HepG2 (cell line): Measurements from ENCODE around the gene CTSZ. TPM values are rescaled to one million over a fixed set of nuclear protein-coding genes. Genes with fewer than 3 reads are reported as not detected.
A peak's percentile ranks its signal among the peaks of the same experiment; 100 is the strongest.

Source experiments
- AGO1 ChIP-seq: fragments of 200-400 bp; formaldehyde crosslinking; IDR thresholded peaks from 2 replicates; pipeline ENCODE4 v1.6.1; 2017; ENCODE audit warnings: mild to moderate bottlenecking, low read depth, low read length, moderate library complexity; ENCODE audit not compliant: poor library complexity, severe bottlenecking
- AKNA ChIP-seq: sonication (generic); formaldehyde crosslinking; IDR thresholded peaks from 2 replicates; pipeline ENCODE4 v1.4.0; 2020; ENCODE audit warnings: missing genetic modification reagents, borderline replicate concordance
- ATM ChIP-seq: fragments of 450-650 bp; IDR thresholded peaks from 2 replicates; pipeline ENCODE4 v1.7.1; 2017; ENCODE audit warnings: mild to moderate bottlenecking, borderline replicate concordance
- LCORL ChIP-seq, 2 experiments: fragments of 450-650 bp in 1 of 2; sonication (generic) in 1 of 2; formaldehyde crosslinking in 1 of 2; IDR thresholded peaks; 2 replicates each; pipeline versions ENCODE4 v1.5.0 to v1.6.1; 2017 to 2020; ENCODE audit warnings: antibody characterized with exemption in 1 of 2, missing genetic modification reagents in 1 of 2
- MLXIP ChIP-seq: sonication (generic); formaldehyde crosslinking; IDR thresholded peaks from 2 replicates; pipeline ENCODE4 v1.9.0; 2021; ENCODE audit warnings: missing genetic modification reagents, borderline replicate concordance
- MXI1 ChIP-seq: IDR thresholded peaks from 3 replicates; pipeline ENCODE4 v1.6.1; 2012; ENCODE audit warnings: low read depth, low read length, inconsistent platforms, borderline replicate concordance
- RBAK ChIP-seq: sonication (generic); formaldehyde crosslinking; IDR thresholded peaks from 2 replicates; pipeline ENCODE4 v1.5.1; 2020; ENCODE audit warnings: mild to moderate bottlenecking, missing genetic modification reagents
- THYN1 ChIP-seq: sonication (generic); formaldehyde crosslinking; IDR thresholded peaks from 2 replicates; pipeline ENCODE4 v1.8.1; 2023; ENCODE audit warnings: low read depth, mild to moderate bottlenecking, moderate library complexity, missing genetic modification reagents, borderline replicate concordance
- ZFP82 ChIP-seq: sonication (generic); formaldehyde crosslinking; IDR thresholded peaks from 2 replicates; pipeline ENCODE4 v1.5.1; 2020; ENCODE audit warnings: mild to moderate bottlenecking, missing genetic modification reagents, borderline replicate concordance
- ZFP90 ChIP-seq: sonication (generic); formaldehyde crosslinking; IDR thresholded peaks from 2 replicates; pipeline ENCODE4 v1.8.0; 2022; ENCODE audit warnings: missing genetic modification reagents, mild to moderate bottlenecking, inconsistent platforms, borderline replicate concordance
- ZNF10 ChIP-seq: sonication (generic); formaldehyde crosslinking; IDR thresholded peaks from 2 replicates; pipeline ENCODE4 v1.4.0; 2020; ENCODE audit warnings: mild to moderate bottlenecking, low read depth, missing genetic modification reagents, borderline replicate concordance
- ZNF136 ChIP-seq: sonication (generic); formaldehyde crosslinking; IDR thresholded peaks from 2 replicates; pipeline ENCODE4 v1.8.1; 2022; ENCODE audit warnings: low read depth, mild to moderate bottlenecking, moderate library complexity, missing genetic modification reagents
- ZNF235 ChIP-seq: sonication (generic); formaldehyde crosslinking; IDR thresholded peaks from 2 replicates; pipeline ENCODE4 v1.8.1; 2023; ENCODE audit warnings: mild to moderate bottlenecking, missing genetic modification reagents, borderline replicate concordance
- ZNF589 ChIP-seq: sonication (generic); formaldehyde crosslinking; conservative IDR thresholded peaks from 2 replicates; pipeline ENCODE4 v1.8.0; 2022; ENCODE audit warnings: mild to moderate bottlenecking, moderate library complexity, missing genetic modification reagents
- ZNF605 ChIP-seq: sonication (generic); formaldehyde crosslinking; IDR thresholded peaks from 2 replicates; pipeline ENCODE4 v1.8.0; 2022; ENCODE audit warnings: mild to moderate bottlenecking, missing genetic modification reagents
- ZNF776 ChIP-seq: sonication (generic); formaldehyde crosslinking; IDR thresholded peaks from 2 replicates; pipeline ENCODE4 v1.4.0; 2020; ENCODE audit warnings: mild to moderate bottlenecking, missing genetic modification reagents
- ZSCAN30 ChIP-seq: sonication (generic); formaldehyde crosslinking; IDR thresholded peaks from 2 replicates; pipeline ENCODE4 v1.5.0; 2020; ENCODE audit warnings: mild to moderate bottlenecking, missing genetic modification reagents
- polyA plus RNA-seq, 8 experiments: library from polyadenylated mRNA; depleted of rRNA in 3 of 8; stranded (reverse) in 7 of 8; unstranded in 1 of 8; fragments of >200 nt; fragmentation: Illumina TruSeq in 4 of 8; extraction: Trizol in 4 of 8; gene quantifications; 2 replicates each; pipeline versions ENCODE4 v1.2.1 to v1.2.3, GENCODE V29; 2011 to 2016; ENCODE audit warnings: low read depth in 4 of 8, missing spikeins in 1 of 8, mixed read lengths in 1 of 8; ENCODE audit not compliant: insufficient read depth in 1 of 8
- total RNA-seq, 5 experiments: library from RNA; depleted of rRNA; stranded (reverse); fragments of >200 nt; fragmentation: Illumina TruSeq; extraction: Trizol; gene quantifications; 2 replicates each; pipeline ENCODE4 v1.2.3, GENCODE V29; 2016; ENCODE audit warnings: low read depth in 1 of 5
- TF ChIP-seq, protein P1 (sequence below): sonication (generic); formaldehyde crosslinking; IDR thresholded peaks from 2 replicates; pipeline ENCODE4 v1.8.1; 2022; ENCODE audit warnings: mild to moderate bottlenecking, missing genetic modification reagents

The CTSZ gene
- total and polyA plus RNA-seq, 2 of the 13 experiments (the other 11 are each of a cell fraction or from before 2014, with no cell fraction given): 0.33 TPM; not detected in 1

DNA sequence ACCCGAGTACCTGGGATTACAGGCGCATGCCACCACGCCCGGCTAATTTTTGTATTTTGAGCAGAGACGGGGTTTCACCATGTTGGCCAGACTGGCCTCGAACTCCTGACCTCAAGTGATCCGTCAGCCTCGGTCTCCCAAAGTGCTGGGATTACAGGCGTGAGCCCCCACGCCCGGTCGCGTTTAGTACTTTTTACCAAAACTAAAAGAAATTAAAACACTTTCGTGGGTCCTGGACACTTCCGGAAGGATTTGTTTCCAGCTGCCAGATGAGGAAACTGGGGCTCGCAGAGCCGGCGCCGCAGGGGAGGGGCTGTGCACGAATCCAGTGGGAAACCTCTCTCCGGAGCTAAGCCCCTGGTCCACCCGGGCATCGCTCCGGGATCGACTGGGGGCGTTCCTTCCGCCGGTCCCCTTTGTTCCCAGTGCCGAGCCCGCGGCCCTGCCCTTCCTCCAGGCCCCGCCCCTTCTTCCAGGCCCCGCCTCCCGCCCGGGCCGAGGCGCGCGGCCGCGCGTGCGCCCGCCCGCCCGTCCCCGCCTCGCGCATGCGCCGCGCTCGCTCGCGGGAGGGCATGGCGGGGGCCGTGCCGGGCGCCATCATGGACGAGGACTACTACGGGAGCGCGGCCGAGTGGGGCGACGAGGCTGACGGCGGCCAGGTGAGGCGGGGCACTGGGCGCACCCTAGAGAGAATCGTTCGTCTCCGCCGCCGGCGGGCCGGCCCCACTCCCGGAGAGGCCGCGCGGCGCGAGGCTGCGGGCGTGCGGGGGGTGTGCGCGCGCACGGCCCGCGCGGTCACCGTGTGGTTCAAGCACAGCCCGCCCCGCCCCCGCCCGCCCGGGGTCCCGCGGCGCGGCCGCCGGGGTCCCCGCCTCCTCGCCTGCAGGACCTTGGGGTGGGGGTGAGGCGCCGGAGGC lies 26.1 kb downstream of the CTSZ start, which contains the start of gene NELFCD (continued):
- TF ChIP-seq ZNF235 (CRISPR knock-in tag) (no peak), THYN1 (CRISPR knock-in tag) (no peak), ZNF605 (CRISPR knock-in tag) (peak; percentile 84), ZFP82 (CRISPR knock-in tag) (no peak; the same call in 1 of the 2 replicates), ZNF589 (CRISPR knock-in tag) (no peak), ZSCAN30 (CRISPR knock-in tag) (no peak), RBAK (CRISPR knock-in tag) (0 out of 2 replicates have a peak, but pooled peaks have one; percentile 41), ZNF136 (CRISPR knock-in tag) (0 out of 2 replicates have a peak, but pooled peaks have one; percentile 53), ATM (no peak), AGO1 (no peak), LCORL (IDR thresholded peaks at IDR 0.05) (no peak), LCORL (CRISPR knock-in tag; IDR thresholded peaks at IDR 0.05) (no peak; the same call in 1 of the 2 replicates), AKNA (CRISPR knock-in tag) (no peak), ZNF776 (CRISPR knock-in tag) (no peak; the same call in 1 of the 2 replicates), ZFP90 (CRISPR knock-in tag) (no peak), MXI1 (peak; percentile 76; the same call in 2 of the 3 replicates), ZNF10 (CRISPR knock-in tag) (no peak), MLXIP (CRISPR knock-in tag) (peak; percentile 66; the same call in 1 of the 2 replicates)
- TF ChIP-seq, protein P1, sequence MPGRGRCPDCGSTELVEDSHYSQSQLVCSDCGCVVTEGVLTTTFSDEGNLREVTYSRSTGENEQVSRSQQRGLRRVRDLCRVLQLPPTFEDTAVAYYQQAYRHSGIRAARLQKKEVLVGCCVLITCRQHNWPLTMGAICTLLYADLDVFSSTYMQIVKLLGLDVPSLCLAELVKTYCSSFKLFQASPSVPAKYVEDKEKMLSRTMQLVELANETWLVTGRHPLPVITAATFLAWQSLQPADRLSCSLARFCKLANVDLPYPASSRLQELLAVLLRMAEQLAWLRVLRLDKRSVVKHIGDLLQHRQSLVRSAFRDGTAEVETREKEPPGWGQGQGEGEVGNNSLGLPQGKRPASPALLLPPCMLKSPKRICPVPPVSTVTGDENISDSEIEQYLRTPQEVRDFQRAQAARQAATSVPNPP (CRISPR knock-in tag): 0 out of 2 replicates have a peak, but pooled peaks have one; percentile 18
